ENCODE results near the gene CHSY1. TPM values are rescaled to one million over a fixed set of nuclear protein-coding genes. Genes with fewer than 3 reads are reported as not detected.

Gene CHSY1
- total and polyA plus RNA-seq, 10 of the 15 experiments (the other 5 are each of a cell fraction or from before 2014, with no cell fraction given) = 1.4 to 31.2 (median 10.5) TPM

DNA sequence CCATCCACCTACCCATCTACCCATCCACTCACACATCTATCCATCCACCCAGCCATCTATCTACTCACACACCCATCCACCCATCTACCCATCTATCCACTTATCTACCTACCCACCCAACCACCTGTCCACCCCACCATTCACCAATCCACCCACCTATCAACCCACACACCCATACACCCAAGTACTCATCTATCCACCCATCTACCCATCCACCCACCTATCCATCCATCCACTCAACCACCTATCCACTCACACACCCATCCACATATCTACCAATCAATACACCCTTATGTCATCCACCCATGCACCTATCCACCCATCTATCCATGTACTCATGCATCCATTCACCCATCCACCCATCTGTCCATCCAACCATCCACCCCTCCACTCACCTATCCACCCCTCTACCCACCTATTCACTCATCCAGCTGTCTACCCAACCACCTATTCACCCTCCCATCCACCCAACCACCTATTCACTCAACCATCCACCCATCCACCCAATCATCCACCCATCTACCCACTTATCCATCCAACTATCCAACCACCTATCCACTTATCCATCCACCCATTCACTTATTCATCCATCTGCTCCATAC lies 109.8 kb downstream of the CHSY1 start (continued):
- no peak for TF ChIP-seq ZNF592 (IDR thresholded peaks at IDR 0.05)
- TF ChIP-seq ZNF24 (IDR thresholded peaks at IDR 0.05) = no peak
- no peak for TF ChIP-seq CTCF (IDR thresholded peaks at IDR 0.05 in 2 of 3, conservative IDR thresholded peaks at IDR 0.05 in 1 of 3; ENCODE audit: control insufficient read depth in 2 of 3, extremely low read depth in 1 of 3, insufficient read depth in 1 of 3, low read depth in 3 of 3, low read length in 3 of 3)
- TF ChIP-seq NFIC (IDR thresholded peaks at IDR 0.05; ENCODE audit: low read depth, low read length) = no peak

GRCh38 chr15:101140697-101141065 lies 111.2 kb downstream of the CHSY1 start:
- FAIRE-seq (no peak), DNase-seq (ENCODE audit: low read depth, low spot score) (no peak), ATAC-seq (no peak)
- Histone ChIP-seq H3K4me3 (no peak overlapping the region), H3K27me3 (replicated peaks in 1 of 2; ENCODE audit: control insufficient read depth in 2 of 2, insufficient read depth in 2 of 2, low read length in 1 of 2) (no peaks in the 10 kb centered on the region), H3K79me2 (ENCODE audit: control insufficient read depth, insufficient read depth, low read length) (no peaks in the 10 kb centered on the region), H3K4me1 (ENCODE audit: control insufficient read depth, insufficient read depth, low read length) (peaks cover 48% of the 10 kb centered on the region), H3K4me2 (ENCODE audit: control insufficient read depth, insufficient read depth) (no peak overlapping the region), H3K9ac (ENCODE audit: control insufficient read depth, insufficient read depth, low read length) (no peak overlapping the region), H4K20me1 (ENCODE audit: control insufficient read depth, insufficient read depth) (no peaks in the 10 kb centered on the region), H3K9me3 (replicated peaks; ENCODE audit: control insufficient read depth, insufficient read depth, low read length) (no peaks in the 10 kb centered on the region; the same call in 2 of the 3 replicates), H2AFZ (ENCODE audit: control insufficient read depth, low read depth, low read length) (no peak overlapping the region), H3K36me3 (ENCODE audit: control insufficient read depth in 2 of 2, insufficient read depth in 2 of 2, low read length in 1 of 2) (no peaks in the 10 kb centered on the region), H3K27ac (ENCODE audit: control insufficient read depth, insufficient read depth) (no peak overlapping the region)
- TF ChIP-seq, protein P1, sequence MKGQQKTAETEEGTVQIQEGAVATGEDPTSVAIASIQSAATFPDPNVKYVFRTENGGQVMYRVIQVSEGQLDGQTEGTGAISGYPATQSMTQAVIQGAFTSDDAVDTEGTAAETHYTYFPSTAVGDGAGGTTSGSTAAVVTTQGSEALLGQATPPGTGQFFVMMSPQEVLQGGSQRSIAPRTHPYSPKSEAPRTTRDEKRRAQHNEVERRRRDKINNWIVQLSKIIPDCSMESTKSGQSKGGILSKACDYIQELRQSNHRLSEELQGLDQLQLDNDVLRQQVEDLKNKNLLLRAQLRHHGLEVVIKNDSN (IDR thresholded peaks at IDR 0.05; ENCODE audit: borderline replicate concordance, extremely low read length, insufficient read depth, low read depth, low read length) = no peak
- TF ChIP-seq NKRF (conservative IDR thresholded peaks at IDR 0.05) (no peak), MTA3 (IDR thresholded peaks at IDR 0.05; ENCODE audit: borderline replicate concordance, low read length) (no peak), CHD2 (IDR thresholded peaks at IDR 0.05; ENCODE audit: borderline replicate concordance, low read depth, low read length) (no peak), NR2C1 (IDR thresholded peaks at IDR 0.05) (no peak), PML (IDR thresholded peaks at IDR 0.05; ENCODE audit: low read length) (no peak), EED (IDR thresholded peaks at IDR 0.05; ENCODE audit: low read depth) (no peak), SMARCA5 (IDR thresholded peaks at IDR 0.05) (no peak)
- in situ Hi-C loops (cut with MboI) (no loop called here), intact Hi-C loops (cut with micrococcal nuclease; ENCODE audit: unreplicated experiment) (no loop called here)
- RAD21 ChIA-PET (ENCODE audit: unreplicated experiment) = interaction anchor here (0.8 to 2.2 kb wide), 4 partner anchors 12 to 48 kb away, joined by 3 to 6 read pairs (median 4); no protein-coding TSS in a partner anchor
- POLR2A ChIA-PET = interaction anchor here (0.7 to 1.6 kb wide), 3 partner anchors 9 to 16 kb away, joined by 4 to 9 read pairs (median 5); no protein-coding TSS in a partner anchor
- CTCF ChIA-PET = interaction anchor here (1.0 to 1.6 kb wide), 2 partner anchors 12 to 121 kb away, joined by 3 to 6 read pairs; no protein-coding TSS in a partner anchor
- SMC1A ChIA-PET (ENCODE audit: uncharacterized antibody, unreplicated experiment) = interaction anchor here (0.7 to 3.7 kb wide), 7 partner anchors 9 to 111 kb away, joined by 3 to 41 read pairs (median 5); partner anchors contain the start of gene CHSY1
- 50% methylated on average over 2 of the region's 2 CpGs for WGBS (ENCODE audit: insufficient coverage, insufficient replicate concordance, low lambda C conversion rate, missing lambda C conversion rate)
- no TSS peak for BruUV-seq (replicated peaks)

All from GM12878 (cell line).